H1 (cell line): ENCODE measurements around the gene UBE2G2. TPM values are rescaled to one million over a fixed set of nuclear protein-coding genes. Genes with fewer than 3 reads are reported as not detected.

Experiments used
- polyA plus RNA-seq, 7 experiments: library from polyadenylated mRNA; depleted of rRNA in 3 of 7; stranded (reverse) in 5 of 7; unstranded in 2 of 7; fragments of >200 nt in 5 of 7; fragments of 200-250 nt in 2 of 7; gene quantifications; 1 replicate in 5 of 7; 2 replicates in 1 of 7; 4 replicates in 1 of 7; pipeline versions ENCODE4 v1.2.1 to v1.2.3, GENCODE V29; 2011 to 2013; ENCODE audit warnings: missing spikeins in 2 of 7, mixed read lengths in 2 of 7
- total RNA-seq: library from RNA; stranded (reverse); fragmentation: NEBNext Ultra II Directional; extraction: Animal tissue kit (Norgen Biotek cat#: 25700); gene quantifications from 2 replicates; pipeline ENCODE4 v1.2.1, GENCODE V29; 2021
- TF ChIP-seq, protein P1 (sequence below): IDR thresholded peaks from 2 replicates; pipeline ENCODE4 v1.6.1; 2012; ENCODE audit warnings: inconsistent platforms

Gene UBE2G2
- total and polyA plus RNA-seq, 2 of the 8 experiments (the other 6 are each of a cell fraction or from before 2014, with no cell fraction given): 96.3 to 101 TPM

DNA sequence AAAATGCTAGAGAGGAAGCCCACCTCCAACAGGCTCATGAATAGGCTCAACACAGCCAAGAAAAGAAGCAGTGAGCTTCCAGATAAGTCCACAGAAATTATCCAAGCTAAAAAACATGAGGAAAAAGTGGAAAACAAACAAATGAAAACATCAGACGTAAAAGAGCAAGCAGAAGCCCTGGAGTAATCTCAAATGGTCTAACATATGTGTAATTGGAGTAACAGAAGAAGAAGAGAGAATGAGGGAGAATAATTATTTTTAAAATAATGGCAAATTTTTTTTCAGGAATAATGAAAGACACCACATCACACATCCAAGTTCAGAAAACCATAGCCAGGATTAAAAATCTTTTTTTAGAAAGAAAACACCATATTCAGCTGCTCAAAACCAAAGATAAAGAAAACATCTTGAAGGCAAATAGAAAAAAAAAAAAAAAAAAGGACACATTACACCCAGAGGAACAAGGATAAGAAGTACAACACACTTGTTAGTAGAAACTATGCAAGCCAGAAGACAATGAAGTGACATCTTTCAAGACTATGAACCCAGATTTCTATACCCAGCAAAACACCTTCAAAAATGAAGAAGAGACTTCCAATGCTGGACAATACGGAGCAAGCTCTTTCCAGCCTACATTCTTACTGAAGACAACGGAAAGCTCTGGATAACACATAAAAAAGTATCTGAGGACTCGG, 26.9 kb upstream of the UBE2G2 start (continued):
- TF ChIP-seq, protein P1, sequence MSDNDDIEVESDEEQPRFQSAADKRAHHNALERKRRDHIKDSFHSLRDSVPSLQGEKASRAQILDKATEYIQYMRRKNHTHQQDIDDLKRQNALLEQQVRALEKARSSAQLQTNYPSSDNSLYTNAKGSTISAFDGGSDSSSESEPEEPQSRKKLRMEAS: no peak
